ENCODE measurements around the gene POLR1A. TPM values are rescaled to one million over a fixed set of nuclear protein-coding genes. Genes with fewer than 3 reads are reported as not detected.

Gene POLR1A
- total RNA-seq, 4 donors from 2014 or later, result 11.1 to 17.6 (median 13.3) TPM

- H3K27ac ChIP-seq, result no peak overlapping the region
- H3K36me3 ChIP-seq, result peaks cover 0 to 22% (median 5%) of the 10 kb centered on the region in 4 donors
- 92% methylated on average over 14 of the region's 15 CpGs; no CpG with 5 or more reads in 1 of the 2 donors for WGBS, 2 donors (ENCODE audit: low coverage in 1 of 2)
- in situ Hi-C loops (cut with MboI; ENCODE audit: low pct_ligation_motif_present in 1 of 4, low pct_unique_long_range_greater_than_20kb in 1 of 4, low sequenced_read_pairs in 3 of 4) (loop anchor here (5.0 to 25.0 kb wide), 5 partner anchors 190 to 438 kb away; partner anchors contain the start of gene ST3GAL5 (in 2 of the 4)), intact Hi-C loops (cut with DNase I; ENCODE audit: low total_unique reads) (loop anchor here (10.0 kb wide), 1 partner anchor 190 kb away; the partner anchor contains the start of gene ST3GAL5)
- H3K4me1 ChIP-seq, result peaks cover 3 to 13% (median 7%) of the 10 kb centered on the region in 4 donors
- no peak overlapping the region for H3K4me3 ChIP-seq
- no peak for TF ChIP-seq EP300 (IDR thresholded peaks at IDR 0.05; ENCODE audit: low read depth)
- TF ChIP-seq POLR2AphosphoS5 (IDR thresholded peaks at IDR 0.05), result no peak
- TF ChIP-seq, protein P1, sequence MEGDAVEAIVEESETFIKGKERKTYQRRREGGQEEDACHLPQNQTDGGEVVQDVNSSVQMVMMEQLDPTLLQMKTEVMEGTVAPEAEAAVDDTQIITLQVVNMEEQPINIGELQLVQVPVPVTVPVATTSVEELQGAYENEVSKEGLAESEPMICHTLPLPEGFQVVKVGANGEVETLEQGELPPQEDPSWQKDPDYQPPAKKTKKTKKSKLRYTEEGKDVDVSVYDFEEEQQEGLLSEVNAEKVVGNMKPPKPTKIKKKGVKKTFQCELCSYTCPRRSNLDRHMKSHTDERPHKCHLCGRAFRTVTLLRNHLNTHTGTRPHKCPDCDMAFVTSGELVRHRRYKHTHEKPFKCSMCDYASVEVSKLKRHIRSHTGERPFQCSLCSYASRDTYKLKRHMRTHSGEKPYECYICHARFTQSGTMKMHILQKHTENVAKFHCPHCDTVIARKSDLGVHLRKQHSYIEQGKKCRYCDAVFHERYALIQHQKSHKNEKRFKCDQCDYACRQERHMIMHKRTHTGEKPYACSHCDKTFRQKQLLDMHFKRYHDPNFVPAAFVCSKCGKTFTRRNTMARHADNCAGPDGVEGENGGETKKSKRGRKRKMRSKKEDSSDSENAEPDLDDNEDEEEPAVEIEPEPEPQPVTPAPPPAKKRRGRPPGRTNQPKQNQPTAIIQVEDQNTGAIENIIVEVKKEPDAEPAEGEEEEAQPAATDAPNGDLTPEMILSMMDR (IDR thresholded peaks at IDR 0.05), result no peak
- TF ChIP-seq POLR2A (IDR thresholded peaks at IDR 0.05), result no peak
- no peaks in the 10 kb centered on the region for H3K27me3 ChIP-seq
- no peak for DNase-seq
- no peaks in the 10 kb centered on the region for H3K9me3 ChIP-seq
Measured at GRCh38 chr2:86074811-86075210, 30.9 kb downstream of the POLR1A start.

DNA sequence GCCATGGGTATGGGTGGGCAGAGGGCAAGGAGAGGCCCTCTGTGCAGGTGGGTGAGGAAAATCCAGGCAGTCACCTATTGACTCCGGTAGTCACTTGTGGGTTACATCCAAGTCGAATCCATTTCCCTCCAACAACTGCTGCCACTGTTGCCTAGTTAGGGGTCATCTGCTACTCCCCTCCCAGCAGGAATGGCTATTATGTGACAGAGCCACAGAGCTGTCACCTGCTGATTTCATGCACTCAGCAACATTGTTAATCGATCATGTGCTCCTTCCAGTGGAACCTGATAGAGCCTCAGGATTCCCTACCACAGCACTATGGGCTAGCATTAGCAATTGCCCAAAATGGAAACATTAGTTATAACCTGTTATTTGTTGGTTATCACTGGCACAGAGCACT is 31.4 kb downstream of the POLR1A start:
- no peaks in the 10 kb centered on the region for H3K9me3 ChIP-seq
- no peak overlapping the region for H3K4me3 ChIP-seq
- peaks cover 0 to 28% (median 6%) of the 10 kb centered on the region in 4 donors for H3K36me3 ChIP-seq
- intact Hi-C loops (cut with DNase I; ENCODE audit: low total_unique reads) (loop anchor here (10.0 kb wide), 1 partner anchor 189 kb away; the partner anchor contains the start of gene ST3GAL5), in situ Hi-C loops (cut with MboI; ENCODE audit: low pct_ligation_motif_present in 1 of 4, low pct_unique_long_range_greater_than_20kb in 1 of 4, low sequenced_read_pairs in 3 of 4) (loop anchor here (10.0 kb wide), 3 partner anchors 189 to 249 kb away; partner anchors contain the start of gene ST3GAL5 (in 2 of the 4))
- no peak overlapping the region for H3K27ac ChIP-seq
- H3K27me3 ChIP-seq, result no peaks in the 10 kb centered on the region
- no peak for DNase-seq
- H3K4me1 ChIP-seq, result peaks cover 0 to 9% (median 5%) of the 10 kb centered on the region in 4 donors
- WGBS, 2 donors (ENCODE audit: low coverage in 1 of 2), result 100% methylated on average over 3 of the region's 3 CpGs; no CpG with 5 or more reads in 1 of the 2 donors
- TF ChIP-seq, protein P1 (IDR thresholded peaks at IDR 0.05), result no peak
- TF ChIP-seq EP300 (IDR thresholded peaks at IDR 0.05; ENCODE audit: low read depth) (no peak), POLR2A (IDR thresholded peaks at IDR 0.05) (no peak), POLR2AphosphoS5 (IDR thresholded peaks at IDR 0.05) (no peak)

GRCh38 chr2:86073225-86073624 is 32.5 kb downstream of the POLR1A start:
- TF ChIP-seq, protein P1 (IDR thresholded peaks at IDR 0.05), result no peak
- TF ChIP-seq POLR2AphosphoS5 (IDR thresholded peaks at IDR 0.05) (no peak), EP300 (IDR thresholded peaks at IDR 0.05; ENCODE audit: low read depth) (no peak)
- Histone ChIP-seq H3K27me3 (no peaks in the 10 kb centered on the region), H3K4me1 (peaks cover 0 to 9% (median 5%) of the 10 kb centered on the region in 4 donors), H3K27ac (no peak overlapping the region), H3K4me3 (no peak overlapping the region), H3K36me3 (peaks cover 0 to 32% (median 6%) of the 10 kb centered on the region in 4 donors), H3K9me3 (no peaks in the 10 kb centered on the region)
- intact Hi-C loops (cut with DNase I; ENCODE audit: low total_unique reads), result loop anchor here (10.0 kb wide), 1 partner anchor 188 kb away; the partner anchor contains the start of gene ST3GAL5
- in situ Hi-C loops (cut with MboI; ENCODE audit: low pct_ligation_motif_present in 1 of 4, low pct_unique_long_range_greater_than_20kb in 1 of 4, low sequenced_read_pairs in 3 of 4), result loop anchor here (10.0 kb wide), 3 partner anchors 188 to 248 kb away; partner anchors contain the start of gene ST3GAL5 (in 2 of the 4)
- WGBS, 2 donors (ENCODE audit: low coverage in 1 of 2), result 79% methylated on average over 1 of the region's 1 CpG; no CpG with 5 or more reads in 1 of the 2 donors
- no peak for DNase-seq

DNA sequence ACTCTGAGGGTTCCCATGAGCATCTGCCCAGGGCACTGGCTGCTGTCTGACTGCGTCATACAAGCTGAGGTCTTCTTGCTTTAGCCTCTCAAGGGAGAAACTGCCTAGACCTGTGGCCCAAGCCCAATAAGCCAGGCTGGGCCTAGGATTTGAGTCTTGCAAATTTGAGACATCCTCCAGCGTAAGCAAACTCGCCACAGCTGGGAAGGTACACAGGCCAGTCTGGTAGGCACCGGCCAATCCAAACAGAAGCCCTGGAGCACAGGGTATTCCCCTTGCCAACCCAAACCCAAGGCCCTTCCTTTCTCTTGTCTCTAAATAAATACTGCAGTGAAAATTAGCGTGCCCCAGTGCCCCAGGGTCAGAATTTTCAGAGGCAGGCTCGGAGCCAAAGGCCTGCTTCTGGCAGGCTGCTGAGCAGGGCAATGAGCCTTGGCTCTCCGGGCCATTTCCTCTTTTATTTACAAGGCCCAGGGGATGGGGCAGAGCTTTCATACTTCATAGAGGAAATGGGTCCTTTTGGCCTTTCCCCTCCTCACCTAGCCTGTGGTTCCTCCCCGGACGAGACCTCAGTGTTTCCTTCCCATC is 33.3 kb downstream of the POLR1A start:
- no peaks in the 10 kb centered on the region for H3K27me3 ChIP-seq
- H3K4me1 ChIP-seq, result peaks cover 0 to 9% (median 5%) of the 10 kb centered on the region in 4 donors
- peak; percentile 30 for DNase-seq
- in situ Hi-C loops (cut with MboI; ENCODE audit: low pct_ligation_motif_present in 1 of 4, low pct_unique_long_range_greater_than_20kb in 1 of 4, low sequenced_read_pairs in 3 of 4), result loop anchor here (10.0 kb wide), 3 partner anchors 188 to 248 kb away; partner anchors contain the start of gene ST3GAL5 (in 2 of the 4)
- no peaks in the 10 kb centered on the region for H3K9me3 ChIP-seq
- WGBS, 2 donors (ENCODE audit: low coverage in 1 of 2), result 50 to 70% methylated on average over 2 to 9 of the region's 9 CpGs
- TF ChIP-seq EP300 (IDR thresholded peaks at IDR 0.05; ENCODE audit: low read depth), result no peak
- TF ChIP-seq, protein P1 (IDR thresholded peaks at IDR 0.05), result no peak
- no peak for TF ChIP-seq POLR2A (IDR thresholded peaks at IDR 0.05)
- no peak for TF ChIP-seq POLR2AphosphoS5 (IDR thresholded peaks at IDR 0.05)
- intact Hi-C loops (cut with DNase I; ENCODE audit: low total_unique reads), result loop anchor here (10.0 kb wide), 1 partner anchor 188 kb away; the partner anchor contains the start of gene ST3GAL5
- H3K4me3 ChIP-seq, result no peak overlapping the region
- H3K36me3 ChIP-seq, result peaks cover 0 to 31% (median 6%) of the 10 kb centered on the region in 4 donors
- peak overlapping the region; percentile 44 to 58 (median 52) for H3K27ac ChIP-seq
